Pancreas (tissue), 10 donors: ENCODE results near the gene LRFN4. TPM values are rescaled to one million over a fixed set of nuclear protein-coding genes. Genes with fewer than 3 reads are reported as not detected.

Source experiments
- ATAC-seq, 4 donors: fragments of 200-7000 bp; cut with Tn5 transposase; one replicate each; pipeline versions ENCODE4 v1.8.0 to v1.9.1; 2020; ENCODE audit warnings: mild to moderate bottlenecking in 4 of 4, moderate library complexity in 4 of 4
- DNase-seq, 6 donors: peaks; one replicate each; pipeline ENCODE4 v3.0.0-alpha.2; 2020
- FAIRE-seq: peaks from 2 replicates; lab custom pipeline; 2012; peaks lifted over from hg19 to GRCh38; lab: Jason Lieb, UNC
- H3K27ac ChIP-seq, 4 donors: fragments of 200-600 bp; sonication (generic); 1 replicate in 3 of 4; 2 replicates in 1 of 4; pipeline versions ENCODE4 v1.5.0 to v1.8.0; 2020
- H3K27me3 ChIP-seq, 4 donors: fragments of 200-600 bp; one replicate each; pipeline ENCODE4 v1.8.0; 2021
- H3K36me3 ChIP-seq, 3 donors: fragments of 200-600 bp; sonication (generic) in 1 of 3; one replicate each; pipeline versions ENCODE4 v1.5.0 to v1.8.0; 2020 to 2021
- H3K4me1 ChIP-seq, 3 donors: fragments of 200-600 bp; one replicate each; pipeline ENCODE4 v1.8.0; 2021
- H3K4me3 ChIP-seq, 4 donors: fragments of 200-600 bp; sonication (generic) in 2 of 4; one replicate each; pipeline versions ENCODE4 v1.5.0 to v1.8.0; 2020 to 2021
- H3K9me3 ChIP-seq, 4 donors: fragments of 200-600 bp; one replicate each; pipeline ENCODE4 v1.8.0; 2021
- WGBS, 2 donors: extraction: QIAGEN DNeasy Blood & Tissue Kit; methylation state at CpG; one replicate each; pipeline ENCODE4 v1.1.7; 2013; 5-methylcytosine and 5-hydroxymethylcytosine counted together
- intact Hi-C, 3 donors: fragments of 100-400 bp; cut with DNase I; formaldehyde crosslinking; loops; one replicate each; pipeline versions ENCODE4 v1.11.1 to v1.14.2; 2022
- polyA plus RNA-seq, 2 donors: library from polyadenylated mRNA; stranded (reverse); fragments of 200-250 nt; gene quantifications; one replicate each; pipeline ENCODE4 v1.2.3, GENCODE V29; 2013
- total RNA-seq, 6 donors: library from RNA; stranded (reverse); fragmentation: NEBNext Ultra II Directional in 4 of 6; extraction: Animal tissue kit (Norgen Biotek cat#: 25700) in 4 of 6; gene quantifications; one replicate each; pipeline versions ENCODE4 v1.2.1 to v1.2.4, GENCODE V29; 2021 to 2023
- TF ChIP-seq, protein P1 (sequence below), 4 donors: fragments of 200-600 bp; sonication (generic) in 3 of 4; IDR thresholded peaks; one replicate each; pipeline versions ENCODE4 v1.5.0 to v1.8.0; 2021; ENCODE audit warnings: antibody characterized with exemption in 4 of 4
- donor health status: healthy with polysubstance abuse.
- donor health status: DM: no; HTN: no; CAD: no; lungs with moderate emphysema.
- donor health status: DM: no; HTN: no; CAD: no.
- donor health status: control.
- donor health status: control.
- donor health status: Bipolar disorder and iron deficiency.
- donor health status: DM: yes; HTN: yes; CAD: no.
- donor health status: DM: no; HTN: no; CAD: no.
- donor health status: DM: no; HTN: no; CAD: no.
- donor health status: DM: yes; HTN: yes; CAD: no.

The LRFN4 gene
- total and polyA plus RNA-seq, 8 donors, result 0.51 to 7.8 (median 2.8) TPM

GRCh38 chr11:66868726-66869566, 12.1 kb downstream of the LRFN4 start:
- Histone ChIP-seq H3K27ac (no peak overlapping the region), H3K9me3 (no peaks in the 10 kb centered on the region), H3K36me3 (no peaks in the 10 kb centered on the region), H3K4me1 (no peaks in the 10 kb centered on the region), H3K4me3 (peak overlapping the region in 1 of 4 donors; percentile 10), H3K27me3 (no peaks in the 10 kb centered on the region)
- TF ChIP-seq, protein P1, sequence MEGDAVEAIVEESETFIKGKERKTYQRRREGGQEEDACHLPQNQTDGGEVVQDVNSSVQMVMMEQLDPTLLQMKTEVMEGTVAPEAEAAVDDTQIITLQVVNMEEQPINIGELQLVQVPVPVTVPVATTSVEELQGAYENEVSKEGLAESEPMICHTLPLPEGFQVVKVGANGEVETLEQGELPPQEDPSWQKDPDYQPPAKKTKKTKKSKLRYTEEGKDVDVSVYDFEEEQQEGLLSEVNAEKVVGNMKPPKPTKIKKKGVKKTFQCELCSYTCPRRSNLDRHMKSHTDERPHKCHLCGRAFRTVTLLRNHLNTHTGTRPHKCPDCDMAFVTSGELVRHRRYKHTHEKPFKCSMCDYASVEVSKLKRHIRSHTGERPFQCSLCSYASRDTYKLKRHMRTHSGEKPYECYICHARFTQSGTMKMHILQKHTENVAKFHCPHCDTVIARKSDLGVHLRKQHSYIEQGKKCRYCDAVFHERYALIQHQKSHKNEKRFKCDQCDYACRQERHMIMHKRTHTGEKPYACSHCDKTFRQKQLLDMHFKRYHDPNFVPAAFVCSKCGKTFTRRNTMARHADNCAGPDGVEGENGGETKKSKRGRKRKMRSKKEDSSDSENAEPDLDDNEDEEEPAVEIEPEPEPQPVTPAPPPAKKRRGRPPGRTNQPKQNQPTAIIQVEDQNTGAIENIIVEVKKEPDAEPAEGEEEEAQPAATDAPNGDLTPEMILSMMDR (IDR thresholded peaks at IDR 0.05), result peak in 3 of 4 donors; percentile 24 to 33 (median 32)
- intact Hi-C loops, result no loop called here
- FAIRE-seq (no peak), ATAC-seq (peak; percentile 90 to 97 (median 94)), DNase-seq (peak; percentile 66 to 84 (median 78))
- WGBS, 2 donors, result 41% methylated on average over 27 of the region's 27 CpGs

DNA sequence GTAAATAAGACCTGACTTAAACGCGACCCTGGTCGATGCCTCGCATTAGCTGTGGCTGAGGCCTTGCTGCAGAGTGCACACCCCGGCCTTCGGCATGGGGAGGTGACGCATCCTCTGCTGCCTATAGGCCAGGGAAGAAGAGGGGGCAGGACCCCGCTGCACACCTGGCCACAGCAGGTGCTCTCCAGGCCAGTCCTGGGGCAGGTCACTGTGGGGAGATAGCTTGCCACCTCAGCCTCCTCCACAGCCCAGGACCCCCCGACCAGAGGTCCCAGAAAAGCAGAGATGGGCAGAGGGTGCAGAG, 12.7 kb downstream of the LRFN4 start:
- whole genome bisulfite sequencing, 2 donors, result 92 to 95% methylated on average over 9 of the region's 9 CpGs
- no peak overlapping the region for H3K27ac ChIP-seq
- DNase-seq (peak in 1 of 6 donors; percentile 41), ATAC-seq (no peak), FAIRE-seq (no peak)
- no peaks in the 10 kb centered on the region for H3K36me3 ChIP-seq
- H3K4me1 ChIP-seq, result no peaks in the 10 kb centered on the region
- intact Hi-C loops, result no loop called here
- no peaks in the 10 kb centered on the region for H3K9me3 ChIP-seq
- no peak overlapping the region for H3K4me3 ChIP-seq
- H3K27me3 ChIP-seq, result no peaks in the 10 kb centered on the region
- TF ChIP-seq, protein P1 (IDR thresholded peaks at IDR 0.05), result no peak

DNA sequence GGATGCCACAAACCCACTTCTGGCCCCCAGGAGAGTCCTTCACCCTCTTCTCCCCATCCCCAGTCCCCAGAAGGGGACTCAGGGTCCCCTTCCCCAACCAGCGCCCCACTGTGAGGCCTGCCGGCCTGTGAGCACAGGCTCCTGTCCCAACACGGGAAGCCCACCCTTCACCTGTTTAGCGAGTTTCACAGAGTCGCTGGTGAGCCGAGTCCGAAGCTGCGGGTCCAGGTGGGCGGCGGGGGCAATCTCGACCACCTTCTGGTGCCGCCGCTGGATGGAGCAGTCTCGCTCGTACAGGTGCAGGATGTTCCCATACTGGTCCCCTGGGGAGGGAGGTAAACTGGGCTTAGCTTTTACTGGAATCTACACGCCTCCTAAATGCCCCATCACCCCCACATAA, 13.3 kb downstream of the LRFN4 start:
- DNase-seq (peak in 1 of 6 donors; percentile 42), FAIRE-seq (no peak), ATAC-seq (no peak)
- H3K27me3 ChIP-seq, result no peaks in the 10 kb centered on the region
- H3K9me3 ChIP-seq, result no peaks in the 10 kb centered on the region
- no peaks in the 10 kb centered on the region for H3K4me1 ChIP-seq
- H3K4me3 ChIP-seq, result no peak overlapping the region
- no peak overlapping the region for H3K27ac ChIP-seq
- WGBS, 2 donors, result 93 to 94% methylated on average over 16 of the region's 16 CpGs
- no peaks in the 10 kb centered on the region for H3K36me3 ChIP-seq
- TF ChIP-seq, protein P1 (IDR thresholded peaks at IDR 0.05), result no peak
- intact Hi-C loops, result no loop called here

GRCh38 chr11:66870616-66871520, 14.0 kb downstream of the LRFN4 start:
- DNase-seq, result peak in 1 of 6 donors; percentile 78

More at GRCh38 chr11:66870616-66871520, 14.0 kb downstream of the LRFN4 start:
- H3K36me3 ChIP-seq, result no peaks in the 10 kb centered on the region
- TF ChIP-seq, protein P1 (IDR thresholded peaks at IDR 0.05), result no peak
- ATAC-seq, result no peak
- H3K4me3 ChIP-seq, result no peak overlapping the region
- no peaks in the 10 kb centered on the region for H3K27me3 ChIP-seq
- no peaks in the 10 kb centered on the region for H3K9me3 ChIP-seq
- no peak overlapping the region for H3K27ac ChIP-seq
- intact Hi-C loops, result no loop called here
- no peak for FAIRE-seq
- no peaks in the 10 kb centered on the region for H3K4me1 ChIP-seq
- 92 to 93% methylated on average over 39 of the region's 39 CpGs for WGBS, 2 donors
